SW 1271 (cell line): Measurements from ENCODE around the gene LINS1.
A peak's percentile ranks its signal among the peaks of the same experiment; 100 is the strongest.

Experiments
- DNase-seq, 2 experiments: peaks; one replicate each; lab custom pipeline; 2025; lab: John Stamatoyannopoulos, UW

Gene LINS1

GRCh38 chr15:100602064-100602822, at the start of gene LINS1, which contains the start of gene ASB7:
LINS1 (minus strand) TSS chr15:100602184; CDS start chr15:100580842, 21,342 bp downstream.
ASB7 (plus strand) TSS chr15:100602589; CDS start chr15:100612217, 9,628 bp downstream.
- DNase-seq = peak; percentile 100

GRCh38 chr15:100651253-100651652, 49.3 kb upstream of the LINS1 start:
- no peak for DNase-seq

- peak in 1 of 2 experiments; percentile 17 for DNase-seq
Observed at GRCh38 chr15:100650685-100651084, 48.7 kb upstream of the LINS1 start.

GRCh38 chr15:100648951-100649350, 47.0 kb upstream of the LINS1 start:
- no peak for DNase-seq

GRCh38 chr15:100645671-100646070, 43.7 kb upstream of the LINS1 start:
- DNase-seq = no peak

- no peak for DNase-seq
Observed at GRCh38 chr15:100642950-100643338, 41.0 kb upstream of the LINS1 start.

- DNase-seq = no peak
Observed at GRCh38 chr15:100642213-100642949, 40.4 kb upstream of the LINS1 start.

- no peak for DNase-seq
Observed at GRCh38 chr15:100638177-100638730, 36.3 kb upstream of the LINS1 start.

GRCh38 chr15:100635406-100636071, 33.6 kb upstream of the LINS1 start:
- no peak for DNase-seq

GRCh38 chr15:100633763-100634075, 31.7 kb upstream of the LINS1 start:
- DNase-seq = no peak

- no peak for DNase-seq
Observed at GRCh38 chr15:100631831-100632230, 29.8 kb upstream of the LINS1 start.

- no peak for DNase-seq
Observed at GRCh38 chr15:100628746-100629145, 26.8 kb upstream of the LINS1 start.

GRCh38 chr15:100627789-100628395, 25.9 kb upstream of the LINS1 start:
- peak in 1 of 2 experiments; percentile 78 for DNase-seq

GRCh38 chr15:100623301-100623700, 21.3 kb upstream of the LINS1 start:
- DNase-seq = no peak

- DNase-seq = no peak
Observed at GRCh38 chr15:100616700-100617099, 14.7 kb upstream of the LINS1 start.

- no peak for DNase-seq
Observed at GRCh38 chr15:100615801-100616200, 13.8 kb upstream of the LINS1 start.

- DNase-seq = no peak
Observed at GRCh38 chr15:100614918-100615317, 12.9 kb upstream of the LINS1 start.

GRCh38 chr15:100614336-100614735, 12.4 kb upstream of the LINS1 start:
- no peak for DNase-seq

- no peak for DNase-seq
Observed at GRCh38 chr15:100613208-100613607, 11.2 kb upstream of the LINS1 start.

GRCh38 chr15:100612539-100612938, 10.6 kb upstream of the LINS1 start:
- no peak for DNase-seq

- no peak for DNase-seq
Observed at GRCh38 chr15:100602823-100603393, 924 bp upstream of the LINS1 start.

- DNase-seq = peak in 1 of 2 experiments; percentile 53
Observed at GRCh38 chr15:100601617-100602063, 344 bp downstream of the LINS1 start.
